Cardiac fibroblast (primary cell): ENCODE measurements around the gene OBSL1.
A peak's percentile ranks its signal among the peaks of the same experiment; 100 is the strongest.

Experiments
- DNase-seq, 2 donors: peaks; one replicate each; pipeline versions ENCODE4 v3.0.0 to v3.0.0-alpha.2; 2010; ENCODE audit warnings: low read depth in 2 of 2
- H3K4me3 ChIP-seq, 2 donors: replicated peaks in 1 of 2; 1 replicate in 1 of 2; 2 replicates in 1 of 2; pipeline ENCODE4 v1.5.1; 2011; ENCODE audit warnings: low read depth in 2 of 2, low read length in 2 of 2, mild to moderate bottlenecking in 2 of 2, moderate library complexity in 1 of 2
- CTCF ChIP-seq: IDR thresholded peaks from one replicate; pipeline ENCODE4 v1.5.1; 2011; ENCODE audit warnings: low read depth, mild to moderate bottlenecking, low read length, inconsistent platforms

The OBSL1 gene

GRCh38 chr2:219514836-219515235 lies 56.5 kb downstream of the OBSL1 start:
- H3K4me3 ChIP-seq = no peak overlapping the region
- TF ChIP-seq CTCF = no peak

GRCh38 chr2:219514196-219514761 lies 57.1 kb downstream of the OBSL1 start, which contains the start of gene ASIC4:
Gene ASIC4 (plus strand): TSS chr2:219514482. CDS start chr2:219514725, 243 bp downstream.
- no peak for TF ChIP-seq CTCF
- no peak for DNase-seq
- no peak within 1 kb of the TSS for H3K4me3 ChIP-seq

More at GRCh38 chr2:219514836-219515235, 56.5 kb downstream of the OBSL1 start:
- no peak for DNase-seq

- TF ChIP-seq CTCF = no peak
- no peak overlapping the region for H3K4me3 ChIP-seq
Observed at GRCh38 chr2:219513787-219514186, 57.6 kb downstream of the OBSL1 start.

GRCh38 chr2:219512524-219513216 lies 58.7 kb downstream of the OBSL1 start:
- DNase-seq = no peak
- no peak overlapping the region for H3K4me3 ChIP-seq
- no peak for TF ChIP-seq CTCF

More at GRCh38 chr2:219513787-219514186, 57.6 kb downstream of the OBSL1 start:
- DNase-seq = no peak

- DNase-seq = no peak
- TF ChIP-seq CTCF = no peak
- no peak overlapping the region for H3K4me3 ChIP-seq
Observed at GRCh38 chr2:219511547-219512325, 59.6 kb downstream of the OBSL1 start.

- no peak for TF ChIP-seq CTCF
- no peak for DNase-seq
- peak overlapping the region in 1 of 2 donors; percentile 23 for H3K4me3 ChIP-seq
Observed at GRCh38 chr2:219510512-219511135, 60.7 kb downstream of the OBSL1 start.
